GM19395 (cell line): ENCODE data around the gene FOXA2.
"Not testable (repeated sequence)": the region's sequence is repeated elsewhere in the genome, so short reads cannot be mapped to it uniquely, and the experiment has no call there.

Experiments used
- ATAC-seq: cut with Tn5 transposase; IDR thresholded peaks from one replicate; pipeline ENCODE4 v1.9.1; 2021; ENCODE audit warnings: mild to moderate bottlenecking, moderate library complexity; ENCODE audit not compliant: unreplicated experiment

Gene FOXA2

DNA sequence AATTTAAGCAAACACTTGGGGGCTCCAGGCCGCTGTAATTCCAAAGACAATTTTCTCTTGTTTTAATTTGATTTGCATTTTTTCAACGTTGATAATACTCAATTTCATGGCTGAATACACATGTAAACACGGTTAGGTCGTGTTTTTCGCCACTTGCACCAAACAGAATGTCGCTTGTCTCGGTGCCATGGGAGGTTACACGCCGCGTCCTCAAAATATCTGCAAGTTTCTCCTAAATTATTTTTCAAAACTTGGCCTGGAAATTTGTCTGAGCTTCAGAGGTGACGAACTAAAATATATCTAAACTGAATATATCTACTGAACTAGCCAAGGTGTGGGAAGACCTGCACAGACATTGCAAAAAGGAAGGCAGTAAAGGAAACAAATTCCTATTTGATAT lies 15.0 kb downstream of the FOXA2 start:
- no peak for ATAC-seq

DNA sequence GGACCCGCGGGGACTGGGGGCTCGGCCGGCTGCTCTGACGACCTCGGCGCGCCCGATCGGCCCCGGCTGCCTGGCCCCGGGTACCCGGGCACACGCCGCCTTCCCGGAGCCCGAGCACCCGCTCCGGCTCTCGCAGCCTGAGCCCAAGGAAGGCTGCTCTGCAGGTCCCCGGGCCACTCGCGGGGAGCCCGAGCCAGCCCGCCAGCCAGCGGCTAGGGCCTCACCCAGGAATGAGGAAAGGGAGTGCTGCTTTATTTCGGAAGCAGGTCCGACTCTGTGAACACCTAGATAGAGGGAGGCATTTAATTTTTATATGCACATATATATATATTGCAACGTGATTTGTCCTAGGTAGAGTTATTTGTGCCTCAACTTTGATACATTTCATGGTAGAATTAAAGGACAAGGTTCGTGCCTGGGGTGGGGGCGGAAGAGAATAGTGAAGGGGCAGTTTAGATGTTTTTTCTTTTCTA lies 15.5 kb downstream of the FOXA2 start:
- ATAC-seq, result no peak

GRCh38 chr20:22567944-22568871 lies 16.2 kb downstream of the FOXA2 start:
- no peak for ATAC-seq

- no peak for ATAC-seq
These were observed 17.3 kb downstream of the FOXA2 start for GRCh38 chr20:22566876-22567658.

DNA sequence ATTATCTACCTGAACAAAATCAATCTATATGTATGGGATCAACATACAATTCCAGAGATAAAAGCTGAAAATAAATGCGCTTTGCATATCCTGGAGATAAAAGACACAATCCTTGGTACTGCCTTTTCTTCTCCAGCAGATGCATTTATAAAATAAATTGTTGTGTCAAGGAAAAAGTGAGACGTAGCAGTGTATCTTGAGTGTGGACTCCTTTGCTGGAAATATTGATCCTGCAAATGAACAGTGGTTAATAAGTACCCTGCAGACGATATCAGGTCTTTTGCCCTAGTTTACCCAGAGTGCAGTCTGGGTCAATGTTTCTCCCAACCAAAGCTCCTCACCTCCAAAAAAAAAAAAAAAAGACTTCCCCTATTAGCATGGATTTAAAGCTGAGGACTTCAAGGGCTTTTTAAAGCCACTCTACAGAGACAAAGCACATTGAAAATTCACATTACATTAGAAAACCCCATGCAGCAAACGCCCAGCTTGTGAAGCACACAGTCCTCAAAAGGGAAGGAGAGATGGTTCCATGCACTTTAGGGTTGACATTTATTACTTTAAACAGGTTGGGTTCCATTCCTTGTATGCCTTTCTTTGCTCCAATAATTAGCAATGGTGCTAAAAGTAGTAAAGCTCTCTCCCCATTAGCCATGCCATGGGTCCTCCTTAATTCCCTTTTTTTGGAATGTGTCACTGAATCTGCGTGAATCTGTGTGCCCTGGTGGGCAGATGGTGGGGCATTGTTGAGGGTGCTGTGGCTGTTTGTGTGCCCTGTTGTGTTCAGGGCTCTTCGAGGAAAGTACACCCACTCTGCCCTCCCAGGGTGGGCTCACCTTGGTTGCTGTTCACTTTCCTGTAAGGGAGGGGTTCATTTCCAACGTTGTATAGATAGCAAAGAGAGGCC lies 21.1 kb downstream of the FOXA2 start:
- ATAC-seq, result no peak

GRCh38 chr20:22562620-22563019 lies 21.8 kb downstream of the FOXA2 start:
- ATAC-seq, result no peak

DNA sequence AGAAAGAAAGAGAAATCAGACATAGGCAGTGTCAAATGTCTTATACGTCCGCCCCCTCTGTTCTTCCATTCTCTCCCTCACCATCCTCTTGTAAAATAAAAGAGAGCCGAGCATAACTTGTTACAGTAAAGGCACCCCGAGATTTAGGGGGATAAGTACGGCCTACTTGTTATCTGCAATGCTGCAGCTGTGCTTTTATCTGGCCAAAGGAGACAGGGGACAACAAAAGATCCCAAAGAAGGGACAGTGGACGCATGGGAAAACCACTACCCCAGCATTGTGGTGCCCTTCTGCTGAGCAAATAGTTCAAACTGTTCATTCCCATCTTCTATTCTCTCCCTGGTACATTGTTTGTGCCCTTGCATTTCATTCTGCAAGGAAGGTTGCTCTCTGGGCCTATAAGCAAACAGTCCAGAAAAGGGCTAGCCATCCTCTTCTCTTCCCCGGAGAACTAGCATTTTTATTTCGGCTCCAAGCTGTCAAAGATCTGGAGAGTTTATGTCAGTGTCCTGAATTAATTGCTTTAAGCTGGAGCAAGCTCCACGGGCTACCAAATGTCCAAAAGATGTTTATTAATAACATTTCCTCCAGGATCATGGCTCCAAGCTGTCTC lies 22.3 kb downstream of the FOXA2 start:
- no peak for ATAC-seq

DNA sequence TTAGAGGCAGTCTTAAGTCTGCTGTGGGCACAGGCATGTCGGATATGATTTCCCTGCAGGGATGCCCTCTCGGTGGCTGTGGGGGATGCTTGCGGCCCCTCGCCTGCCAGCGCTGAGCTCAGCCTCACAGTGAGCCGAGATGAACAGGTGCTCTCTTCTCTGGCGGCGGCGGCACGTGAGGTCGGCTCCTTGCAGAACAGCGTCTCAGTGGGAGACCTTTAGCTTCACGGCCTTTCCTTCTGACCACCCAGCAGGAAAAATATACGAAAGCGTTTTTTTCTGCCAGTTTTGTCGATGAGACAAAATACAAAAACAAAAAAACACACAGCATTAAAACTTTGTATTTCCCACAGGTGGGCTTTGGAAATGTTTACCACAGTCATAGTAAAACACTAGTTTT lies 23.6 kb downstream of the FOXA2 start:
- no peak for ATAC-seq

DNA sequence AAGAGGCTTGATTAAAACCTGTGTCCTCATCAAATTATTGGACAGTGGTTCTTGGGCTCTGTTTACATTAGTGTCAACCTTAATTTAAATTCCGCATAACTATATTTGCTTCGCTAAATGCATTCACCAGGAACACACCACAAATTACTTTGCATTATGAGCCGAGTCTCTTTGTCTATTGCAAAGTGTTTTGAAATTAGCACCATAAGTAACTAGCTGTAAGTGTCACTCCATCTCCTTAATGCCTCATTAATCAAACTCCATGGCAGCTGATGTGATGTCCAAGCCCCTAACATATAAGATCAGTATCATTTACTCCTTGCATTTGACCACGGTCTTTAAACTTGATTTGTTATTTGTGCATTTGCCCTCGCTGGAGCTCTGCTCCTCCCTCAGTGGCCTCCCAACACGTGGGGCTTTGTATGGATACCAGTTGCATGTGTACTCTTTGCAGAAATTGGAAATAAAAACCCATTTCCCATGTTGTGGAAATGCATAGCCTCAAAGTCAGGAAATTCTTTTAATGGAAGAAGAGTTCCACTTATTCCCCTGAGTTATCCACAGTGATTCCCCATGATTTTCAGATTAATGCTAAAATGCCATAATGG lies 24.6 kb downstream of the FOXA2 start:
- no peak for ATAC-seq

DNA sequence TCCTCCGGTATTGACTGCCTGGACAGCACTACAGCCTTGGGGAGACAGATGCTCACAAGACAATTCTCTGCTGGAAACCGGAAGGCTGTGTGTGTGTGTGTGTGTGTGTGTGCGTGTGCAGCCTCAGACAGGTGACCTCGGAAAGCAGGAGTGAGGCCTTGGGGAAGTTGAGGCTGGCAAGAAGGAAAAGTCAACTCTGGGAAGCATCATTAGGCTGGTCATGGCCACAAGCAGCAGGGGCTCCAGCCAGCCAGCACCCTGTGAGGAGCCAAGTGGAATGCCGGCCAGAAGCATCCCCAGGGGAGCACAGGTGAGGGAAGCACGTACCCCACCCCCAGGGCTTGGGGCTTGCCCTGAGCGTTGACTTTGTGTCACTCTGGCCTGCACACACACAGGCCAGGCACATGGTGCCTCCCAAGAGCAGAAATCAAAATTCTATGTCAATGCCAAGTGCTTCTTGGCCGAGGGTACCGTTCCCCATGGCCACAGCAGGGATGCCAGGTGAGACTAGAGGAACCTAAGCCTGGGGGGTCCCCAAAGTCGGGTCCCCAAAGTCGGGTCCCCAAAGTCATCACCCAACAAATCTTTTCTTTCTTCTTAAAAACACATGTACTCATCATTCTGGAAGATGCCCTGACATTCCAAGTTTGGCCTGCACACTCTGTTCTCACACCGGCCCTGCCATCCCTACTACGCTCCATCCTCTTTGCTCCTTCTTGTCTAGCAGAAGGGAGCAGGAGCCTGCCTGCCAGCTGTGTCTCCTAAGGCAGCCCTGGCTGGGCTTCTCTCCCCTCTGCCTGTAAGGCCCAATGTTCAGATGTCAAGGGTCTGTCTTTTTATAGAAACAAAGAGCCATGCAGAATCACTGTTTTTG lies 26.7 kb downstream of the FOXA2 start:
- no peak for ATAC-seq

- ATAC-seq, result no peak
These were observed 27.8 kb downstream of the FOXA2 start for GRCh38 chr20:22556565-22557056.

DNA sequence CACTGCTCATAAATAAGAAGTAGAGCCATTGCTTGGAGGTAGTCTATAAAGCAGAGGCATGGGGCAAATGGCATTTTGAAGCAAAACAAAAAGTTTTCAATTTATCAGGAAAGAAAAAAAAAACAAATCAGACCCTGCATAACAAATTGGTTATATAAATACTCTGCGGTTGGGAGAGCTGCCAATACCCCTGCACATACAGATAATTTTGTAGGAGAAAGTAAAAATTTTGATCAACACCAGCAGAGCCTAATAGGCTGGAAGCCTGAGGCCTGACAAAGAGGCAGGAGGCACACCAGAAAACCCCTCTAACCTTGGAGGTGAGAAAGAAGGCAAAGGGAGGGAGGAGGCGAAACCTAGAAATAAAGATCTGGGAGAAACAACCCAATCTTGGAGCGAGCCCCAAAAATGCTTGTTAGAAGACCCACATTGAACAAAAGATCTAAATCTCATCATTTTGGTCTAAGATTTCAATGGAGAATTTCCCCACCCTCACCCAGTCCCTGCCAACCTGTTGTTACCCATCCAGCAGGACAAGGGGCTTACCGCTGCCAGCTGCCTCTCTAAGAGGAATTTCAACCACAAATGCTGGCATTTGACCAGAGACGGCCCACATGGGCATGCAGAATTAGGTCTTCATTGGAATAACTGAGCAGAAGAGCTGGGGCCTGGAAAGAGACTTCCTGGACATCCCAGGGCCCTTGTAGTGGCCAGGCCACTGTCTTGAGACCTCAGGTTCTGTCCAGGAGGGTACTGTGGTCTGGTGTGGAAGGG lies 28.4 kb downstream of the FOXA2 start:
- no peak for ATAC-seq

DNA sequence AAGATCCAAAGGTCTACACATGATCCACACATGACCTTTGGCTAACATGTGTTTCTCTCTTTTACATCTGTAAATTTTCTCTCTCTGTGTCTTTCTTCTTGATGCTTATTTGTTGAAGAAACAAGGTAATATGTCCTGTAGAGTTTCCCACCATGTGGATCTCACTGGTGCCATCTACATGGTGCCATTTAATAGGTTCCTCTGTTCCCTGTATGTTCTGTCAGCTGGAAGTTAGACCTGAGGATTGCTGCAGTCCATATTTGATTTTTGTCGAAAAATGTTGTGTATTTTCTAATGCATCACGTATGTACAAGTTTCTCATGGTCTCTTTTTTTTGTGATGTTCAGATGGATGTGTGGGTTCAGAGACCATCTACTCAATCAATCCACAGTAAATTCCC lies 30.0 kb downstream of the FOXA2 start:
- no peak for ATAC-seq

DNA sequence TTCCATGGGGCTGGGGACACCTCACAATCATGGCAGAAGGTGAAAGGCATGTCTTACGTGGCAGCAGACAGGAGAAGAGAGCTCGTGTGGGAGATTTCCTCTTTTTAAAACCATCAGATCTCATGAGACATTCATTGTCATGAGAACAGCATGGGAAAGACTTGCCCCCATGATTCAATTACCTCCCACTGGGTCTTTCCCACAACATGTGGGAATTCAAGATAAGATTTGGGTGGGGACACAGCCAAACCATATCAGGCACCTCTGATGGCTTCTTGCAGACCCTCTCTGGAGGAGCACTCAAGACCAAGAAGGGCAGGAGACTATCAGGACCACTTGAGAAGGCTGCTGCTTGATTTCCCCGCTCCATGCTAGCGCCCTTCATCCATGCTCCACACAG lies 33.9 kb downstream of the FOXA2 start:
- ATAC-seq, result not testable (repeated sequence)

DNA sequence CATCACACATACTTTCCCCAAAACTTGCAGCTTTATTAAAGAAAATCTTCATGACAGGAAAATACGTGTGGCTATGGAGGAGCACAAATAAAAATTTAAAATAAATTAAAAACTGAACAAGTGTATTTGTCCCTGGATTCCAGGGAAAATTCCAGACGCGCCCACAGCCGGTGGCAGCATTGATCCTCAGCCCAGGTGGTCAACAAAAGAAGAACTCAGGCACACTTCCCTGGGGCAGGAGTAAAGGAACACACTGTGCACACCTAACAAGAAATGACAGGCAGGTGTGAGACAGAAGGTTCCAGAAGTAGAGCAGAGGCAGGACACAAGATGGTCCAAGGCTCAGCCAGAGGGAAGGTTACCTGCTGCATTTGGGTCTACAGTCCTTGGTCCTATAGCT lies 36.3 kb downstream of the FOXA2 start:
- no peak for ATAC-seq

- no peak for ATAC-seq
These were observed 38.0 kb downstream of the FOXA2 start for GRCh38 chr20:22546344-22546743.

DNA sequence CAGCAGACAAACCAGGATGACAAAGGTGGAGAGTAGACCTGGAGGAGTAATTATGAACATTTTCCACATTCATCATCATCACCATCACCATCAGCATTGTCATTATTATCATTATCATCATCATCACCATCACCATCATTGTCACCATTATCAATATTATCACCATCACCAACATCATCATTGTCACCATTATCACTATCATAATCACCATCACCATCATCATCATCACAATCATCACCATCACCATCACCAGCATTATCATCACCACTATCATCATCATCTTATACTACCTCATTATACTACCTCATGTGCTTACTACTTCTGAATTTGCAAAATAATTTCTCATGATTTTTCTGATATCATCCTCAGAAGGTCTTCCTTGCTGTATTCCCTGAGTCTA lies 39.3 kb downstream of the FOXA2 start:
- ATAC-seq, result no peak

DNA sequence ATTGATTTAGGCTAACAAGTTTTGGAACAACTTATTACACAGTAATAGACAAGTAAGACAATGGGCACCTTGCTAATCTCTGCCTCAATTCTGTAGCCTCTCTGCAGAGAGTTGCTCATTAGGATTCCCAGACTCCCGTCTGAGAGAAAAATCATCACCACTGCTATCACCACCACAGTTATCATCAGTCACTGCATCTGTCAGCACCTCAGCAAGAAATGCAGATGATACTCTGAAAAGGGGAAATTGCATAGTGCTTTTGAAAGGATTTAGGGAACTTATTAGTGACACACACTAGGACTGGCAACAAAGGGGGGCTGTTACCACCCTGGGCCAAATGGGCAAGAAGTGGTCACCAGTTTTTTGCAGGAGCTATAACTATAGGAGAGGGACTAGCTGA lies 39.9 kb downstream of the FOXA2 start:
- ATAC-seq, result no peak
